Mesothelial cell of epicardium (in vitro differentiated cells): ENCODE measurements around the gene CENPO. TPM values are rescaled to one million over a fixed set of nuclear protein-coding genes. Genes with fewer than 3 reads are reported as not detected.

Experiments
- DNase-seq, 2 experiments: peaks; one replicate each; pipeline ENCODE4 v3.0.0; 2021; ENCODE audit warnings: low spot score in 2 of 2; ENCODE audit not compliant: unreplicated experiment in 2 of 2
- H3K27ac Mint-ChIP-seq: 2 replicates; pipeline ENCODE4 v1.8.0; 2021; ENCODE audit warnings: mixed read lengths
- H3K27me3 Mint-ChIP-seq: 2 replicates; pipeline ENCODE4 v1.8.0; 2021; ENCODE audit warnings: low read depth, mixed read lengths
- H3K36me3 Mint-ChIP-seq: 2 replicates; pipeline ENCODE4 v1.8.0; 2021; ENCODE audit warnings: mixed read lengths
- H3K4me1 Mint-ChIP-seq: 2 replicates; pipeline ENCODE4 v1.8.0; 2021; ENCODE audit warnings: mixed read lengths
- H3K4me3 Mint-ChIP-seq: 2 replicates; pipeline ENCODE4 v1.8.0; 2021; ENCODE audit warnings: mild to moderate bottlenecking, moderate library complexity, mixed read lengths
- H3K9me3 Mint-ChIP-seq: 2 replicates; pipeline ENCODE4 v1.8.0; 2021; ENCODE audit warnings: mixed read lengths
- CTCF ChIP-seq: fragments of 200-600 bp; sonication (generic); IDR thresholded peaks from one replicate; pipeline ENCODE4 v1.5.0; 2021; ENCODE audit warnings: antibody characterized with exemption; ENCODE audit not compliant: unreplicated experiment
- total RNA-seq: library from RNA; stranded (reverse); gene quantifications from 3 replicates; pipeline ENCODE4 v1.2.1, GENCODE V29; 2021

CENPO gene
- total RNA-seq, 1 donor from 2014 or later = 18.8 TPM

GRCh38 chr2:24866946-24867345 is 73.7 kb downstream of the CENPO start:
- peaks cover 3% of the 10 kb centered on the region for H3K4me1 Mint-ChIP-seq
- no peak overlapping the region for H3K4me3 Mint-ChIP-seq
- H3K27me3 Mint-ChIP-seq = no peaks in the 10 kb centered on the region
- DNase-seq = no peak
- H3K27ac Mint-ChIP-seq = no peak overlapping the region
- peaks cover 4% of the 10 kb centered on the region for H3K9me3 Mint-ChIP-seq
- no peak for TF ChIP-seq CTCF
- peaks cover 7% of the 10 kb centered on the region for H3K36me3 Mint-ChIP-seq

GRCh38 chr2:24870440-24870839 is 77.2 kb downstream of the CENPO start:
- Mint-ChIP-seq H3K4me3 (no peak overlapping the region), H3K27me3 (no peaks in the 10 kb centered on the region), H3K27ac (no peak overlapping the region), H3K9me3 (peaks cover 4% of the 10 kb centered on the region), H3K4me1 (peaks cover 3% of the 10 kb centered on the region), H3K36me3 (peaks cover 7% of the 10 kb centered on the region)
- TF ChIP-seq CTCF = no peak
- no peak for DNase-seq

GRCh38 chr2:24870891-24871705 is 77.9 kb downstream of the CENPO start:
- Mint-ChIP-seq H3K27ac (no peak overlapping the region), H3K4me3 (no peak overlapping the region), H3K4me1 (peaks cover 3% of the 10 kb centered on the region), H3K9me3 (peaks cover 4% of the 10 kb centered on the region), H3K36me3 (peaks cover 7% of the 10 kb centered on the region), H3K27me3 (no peaks in the 10 kb centered on the region)
- no peak for TF ChIP-seq CTCF
- no peak for DNase-seq

GRCh38 chr2:24871852-24872333 is 78.7 kb downstream of the CENPO start:
- Mint-ChIP-seq H3K4me1 (peaks cover under 1% of the 10 kb centered on the region), H3K27ac (no peak overlapping the region), H3K4me3 (no peak overlapping the region), H3K36me3 (peaks cover 4% of the 10 kb centered on the region), H3K27me3 (no peaks in the 10 kb centered on the region), H3K9me3 (peaks cover 1% of the 10 kb centered on the region)
- no peak for TF ChIP-seq CTCF
- DNase-seq = no peak

Other genes with a start within 250 kb of the CENPO start
- gene PTRHD1, start within 50 bp of the CENPO start, total RNA-seq = 17.2 to 22.4 TPM (median 22.0 TPM) in 3 replicates
- gene ADCY3, start 126.8 kb downstream of the CENPO start, total RNA-seq = 38.6 to 42.4 TPM (median 41.3 TPM) in 3 replicates
- gene DNAJC27, start 178.5 kb downstream of the CENPO start, total RNA-seq = 10.4 to 10.9 TPM (median 10.6 TPM) in 3 replicates
- 14.4 to 16.7 TPM (median 15.4 TPM) in 3 replicates for gene EFR3B, start 248.7 kb downstream of the CENPO start, total RNA-seq